Erythroblast (primary cell): ENCODE data around the gene HABP2.

Experiments
- GATA1 ChIP-seq: IDR thresholded peaks from 2 replicates; pipeline ENCODE4 v1.6.1; 2011; ENCODE audit warnings: low read depth, mild to moderate bottlenecking, control low read depth, low read length, moderate library complexity
- POLR2A ChIP-seq: IDR thresholded peaks from 2 replicates; pipeline ENCODE4 v1.6.1; 2011; ENCODE audit warnings: mild to moderate bottlenecking, low read length

GRCh38 chr10:113554214-113554613 is 1.4 kb downstream of the HABP2 start:
- TF ChIP-seq POLR2A (no peak), GATA1 (no peak)
